H1 (cell line): ENCODE measurements around the gene SAMM50. TPM values are rescaled to one million over a fixed set of nuclear protein-coding genes. Genes with fewer than 3 reads are reported as not detected.

Experiments
- CHD7 ChIP-seq: fragments of 300-600 bp; sonication (generic); IDR thresholded peaks from 2 replicates; pipeline ENCODE4 v1.7.1; 2012; ENCODE audit warnings: low read length, moderate library complexity, mild to moderate bottlenecking, inconsistent platforms; ENCODE audit not compliant: insufficient replicate concordance
- SIN3A ChIP-seq, 2 experiments: IDR thresholded peaks in 1 of 2; conservative IDR thresholded peaks in 1 of 2; 2 replicates each; pipeline ENCODE4 v1.6.1; 2011 to 2012; ENCODE audit warnings: low read length in 2 of 2, improper control_type of control experiment in 1 of 2, low read depth in 1 of 2, mild to moderate bottlenecking in 1 of 2
- SUZ12 ChIP-seq: fragments of 200-600 bp; sonication (generic); IDR thresholded peaks from 2 replicates; pipeline ENCODE4 v1.6.1; 2012; ENCODE audit warnings: mild to moderate bottlenecking, inconsistent platforms, low read length, moderate library complexity, mixed read lengths
- polyA plus RNA-seq, 7 experiments: library from polyadenylated mRNA; depleted of rRNA in 3 of 7; stranded (reverse) in 5 of 7; unstranded in 2 of 7; fragments of >200 nt in 5 of 7; fragments of 200-250 nt in 2 of 7; gene quantifications; 1 replicate in 5 of 7; 2 replicates in 1 of 7; 4 replicates in 1 of 7; pipeline versions ENCODE4 v1.2.1 to v1.2.3, GENCODE V29; 2011 to 2013; ENCODE audit warnings: missing spikeins in 2 of 7, mixed read lengths in 2 of 7
- total RNA-seq: library from RNA; stranded (reverse); fragmentation: NEBNext Ultra II Directional; extraction: Animal tissue kit (Norgen Biotek cat#: 25700); gene quantifications from 2 replicates; pipeline ENCODE4 v1.2.1, GENCODE V29; 2021

Gene SAMM50
- total and polyA plus RNA-seq, 2 of the 8 experiments (the other 6 are each of a cell fraction or from before 2014, with no cell fraction given) = 45.4 to 70.3 TPM

GRCh38 chr22:43955883-43956782, 891 bp downstream of the SAMM50 start (continued):
- TF ChIP-seq CHD7 = no peak
- no peak for TF ChIP-seq SIN3A (conservative IDR thresholded peaks at IDR 0.05 in 1 of 2, IDR thresholded peaks at IDR 0.05 in 1 of 2; ENCODE audit: low read depth in 1 of 2, low read length in 2 of 2)
- TF ChIP-seq SUZ12 = no peak
